ENCODE measurements around the gene IER5.

DNA sequence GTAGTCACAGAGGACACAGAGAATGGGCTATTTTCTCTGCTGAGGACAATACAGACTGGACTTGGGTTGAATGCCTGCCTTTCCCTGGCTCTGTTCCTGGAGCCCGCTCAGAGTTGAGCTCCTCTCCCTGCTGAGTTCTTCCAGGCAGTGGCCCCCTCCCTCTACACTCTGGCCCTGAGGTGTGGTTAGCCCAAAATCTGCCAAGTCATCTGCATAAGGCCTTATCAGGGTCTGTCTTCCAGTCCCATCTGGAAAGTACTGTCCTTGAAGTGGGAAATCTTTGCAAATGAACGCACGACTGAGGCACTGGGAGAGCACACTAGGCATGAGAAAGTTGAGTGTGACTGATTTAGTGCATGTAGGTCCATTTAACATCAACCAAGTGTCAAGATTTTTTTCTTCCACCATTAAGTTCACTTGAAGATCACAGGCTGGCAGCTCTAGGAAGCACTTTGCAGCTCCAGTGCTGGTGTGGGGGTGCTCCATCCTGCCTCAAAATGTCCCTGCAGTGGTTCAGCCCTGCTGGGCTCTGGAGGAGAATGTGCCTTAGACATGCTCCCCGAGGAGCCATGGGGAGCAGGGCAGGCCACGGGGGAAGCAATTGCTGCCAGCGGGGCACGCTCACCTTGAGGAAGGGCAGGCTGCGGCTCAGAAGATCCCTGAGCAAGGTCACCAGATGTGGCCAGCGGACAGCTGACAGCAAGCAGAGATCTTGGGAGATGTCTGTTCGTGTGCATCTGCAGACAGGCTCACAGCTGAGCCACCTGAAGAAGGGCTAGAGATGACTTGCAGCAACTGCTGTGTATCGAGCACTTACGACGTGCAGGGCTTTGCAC is 41.5 kb downstream of the IER5 start:
- TF ChIP-seq, protein P1, sequence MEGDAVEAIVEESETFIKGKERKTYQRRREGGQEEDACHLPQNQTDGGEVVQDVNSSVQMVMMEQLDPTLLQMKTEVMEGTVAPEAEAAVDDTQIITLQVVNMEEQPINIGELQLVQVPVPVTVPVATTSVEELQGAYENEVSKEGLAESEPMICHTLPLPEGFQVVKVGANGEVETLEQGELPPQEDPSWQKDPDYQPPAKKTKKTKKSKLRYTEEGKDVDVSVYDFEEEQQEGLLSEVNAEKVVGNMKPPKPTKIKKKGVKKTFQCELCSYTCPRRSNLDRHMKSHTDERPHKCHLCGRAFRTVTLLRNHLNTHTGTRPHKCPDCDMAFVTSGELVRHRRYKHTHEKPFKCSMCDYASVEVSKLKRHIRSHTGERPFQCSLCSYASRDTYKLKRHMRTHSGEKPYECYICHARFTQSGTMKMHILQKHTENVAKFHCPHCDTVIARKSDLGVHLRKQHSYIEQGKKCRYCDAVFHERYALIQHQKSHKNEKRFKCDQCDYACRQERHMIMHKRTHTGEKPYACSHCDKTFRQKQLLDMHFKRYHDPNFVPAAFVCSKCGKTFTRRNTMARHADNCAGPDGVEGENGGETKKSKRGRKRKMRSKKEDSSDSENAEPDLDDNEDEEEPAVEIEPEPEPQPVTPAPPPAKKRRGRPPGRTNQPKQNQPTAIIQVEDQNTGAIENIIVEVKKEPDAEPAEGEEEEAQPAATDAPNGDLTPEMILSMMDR (conservative IDR thresholded peaks at IDR 0.05): no peak
- no peak for TF ChIP-seq EZH2 (IDR thresholded peaks at IDR 0.05; ENCODE audit: low read depth)

All from PC-9 (cell line).